K562 (cell line): ENCODE data around the gene SEPHS2. TPM values are rescaled to one million over a fixed set of nuclear protein-coding genes. Genes with fewer than 3 reads are reported as not detected.

Experiments
- BCL6 ChIP-seq: fragments of 250-450 bp; sonication (Bioruptor Pico); IDR thresholded peaks from 2 replicates; pipeline ENCODE4 v1.4.0; 2020
- BRF1 ChIP-seq: IDR thresholded peaks from 3 replicates; pipeline ENCODE4 v1.6.1; 2011; ENCODE audit warnings: borderline replicate concordance, mild to moderate bottlenecking; ENCODE audit not compliant: insufficient read length; ENCODE audit errors: extremely low read depth
- CCNT2 ChIP-seq: IDR thresholded peaks from 2 replicates; pipeline ENCODE4 v1.6.1; 2011; ENCODE audit warnings: borderline replicate concordance, low read depth, mild to moderate bottlenecking, moderate library complexity, mixed read lengths, low read length; ENCODE audit not compliant: insufficient read length; ENCODE audit errors: extremely low read depth
- E2F6 ChIP-seq, 2 experiments: IDR thresholded peaks; 2 replicates each; pipeline ENCODE4 v1.6.1; 2011; ENCODE audit warnings: borderline replicate concordance in 1 of 2, control low read depth in 1 of 2, low read depth in 1 of 2, low read length in 1 of 2, mild to moderate bottlenecking in 1 of 2, mixed read lengths in 1 of 2, moderate library complexity in 1 of 2; ENCODE audit not compliant: insufficient read depth in 1 of 2, insufficient read length in 1 of 2, poor library complexity in 1 of 2, severe bottlenecking in 1 of 2; ENCODE audit errors: extremely low read depth in 1 of 2
- FIP1L1 ChIP-seq: fragments of 200-400 bp; formaldehyde crosslinking; IDR thresholded peaks from 2 replicates; pipeline ENCODE4 v1.6.1; 2018; ENCODE audit warnings: mild to moderate bottlenecking, low read depth, low read length; ENCODE audit not compliant: poor library complexity, severe bottlenecking
- KAT7 ChIP-seq: sonication (generic); formaldehyde crosslinking; IDR thresholded peaks from 2 replicates; pipeline ENCODE4 v1.8.0; 2022; ENCODE audit warnings: missing genetic modification reagents, mild to moderate bottlenecking, borderline replicate concordance
- MBD1 ChIP-seq: fragments of 250-450 bp; sonication (Bioruptor Pico); IDR thresholded peaks from 2 replicates; pipeline ENCODE4 v1.8.0; 2022; ENCODE audit warnings: inconsistent platforms
- MEF2D ChIP-seq: conservative IDR thresholded peaks from 2 replicates; pipeline ENCODE4 v1.6.1; 2016; ENCODE audit warnings: low read depth, missing genetic modification characterization, missing compliant biosample characterization
- MTA3 ChIP-seq: fragments of 450-650 bp; formaldehyde crosslinking; IDR thresholded peaks from 2 replicates; pipeline ENCODE4 v1.6.1; 2017; ENCODE audit warnings: mild to moderate bottlenecking, borderline replicate concordance
- PREB ChIP-seq: sonication (generic); formaldehyde crosslinking; IDR thresholded peaks from 2 replicates; pipeline ENCODE4 v1.8.1; 2023; ENCODE audit warnings: mild to moderate bottlenecking, missing genetic modification reagents
- RBM34 ChIP-seq: fragments of 200-400 bp; formaldehyde crosslinking; IDR thresholded peaks from 2 replicates; pipeline ENCODE4 v1.6.1; 2018; ENCODE audit warnings: low read length, borderline replicate concordance; ENCODE audit not compliant: insufficient read depth
- RFX1 ChIP-seq: fragments of 450-650 bp; IDR thresholded peaks from 2 replicates; pipeline ENCODE4 v1.6.1; 2016; ENCODE audit warnings: mild to moderate bottlenecking, moderate library complexity
- RUNX1 ChIP-seq: sonication (generic); IDR thresholded peaks from 2 replicates; pipeline ENCODE4 v1.6.1; 2016; ENCODE audit warnings: antibody characterized with exemption, low read depth
- SAFB ChIP-seq: fragments of 200-400 bp; formaldehyde crosslinking; IDR thresholded peaks from 2 replicates; pipeline ENCODE4 v1.6.1; 2017; ENCODE audit warnings: low read depth, low read length, borderline replicate concordance
- SP1 ChIP-seq: sonication (generic); formaldehyde crosslinking; IDR thresholded peaks from 2 replicates; pipeline ENCODE4 v1.8.1; 2022; ENCODE audit warnings: mild to moderate bottlenecking, missing genetic modification reagents
- U2AF1 ChIP-seq: fragments of 200-400 bp; formaldehyde crosslinking; optimal IDR thresholded peaks from 2 replicates; pipeline ENCODE3; 2017; ENCODE audit warnings: mild to moderate bottlenecking, low read depth, low read length, moderate library complexity
- YY1 ChIP-seq, 3 experiments: IDR thresholded peaks; 2 replicates each; pipeline ENCODE4 v1.6.1; 2011; ENCODE audit warnings: low read length in 2 of 3, mild to moderate bottlenecking in 2 of 3, moderate library complexity in 2 of 3, borderline replicate concordance in 1 of 3, control low read depth in 1 of 3, low read depth in 1 of 3; ENCODE audit not compliant: insufficient read depth in 3 of 3, insufficient replicate concordance in 2 of 3, control insufficient read depth in 1 of 3, insufficient read length in 1 of 3; ENCODE audit errors: extremely low read depth in 1 of 3
- ZNF212 ChIP-seq: fragments of 450-650 bp; formaldehyde crosslinking; IDR thresholded peaks from 2 replicates; pipeline ENCODE4 v1.4.0; 2020; ENCODE audit warnings: mild to moderate bottlenecking
- ZNF431 ChIP-seq: sonication (generic); formaldehyde crosslinking; IDR thresholded peaks from 2 replicates; pipeline ENCODE4 v1.8.0; 2022; ENCODE audit warnings: mild to moderate bottlenecking, missing genetic modification reagents
- ZNF584 ChIP-seq: fragments of 200-800 bp; sonication (Bioruptor generic); IDR thresholded peaks from 2 replicates; pipeline ENCODE4 v1.6.1; 2016; ENCODE audit warnings: low read depth, mild to moderate bottlenecking, missing genetic modification characterization, missing compliant biosample characterization
- polyA plus RNA-seq, 8 experiments: library from polyadenylated mRNA; depleted of rRNA in 4 of 8; stranded (reverse) in 5 of 8; unstranded in 3 of 8; fragments of >200 nt; fragmentation: Nextera tagmentation in 2 of 8; fragmentation: Illumina TruSeq in 1 of 8; extraction: Ambion mirVana in 2 of 8; extraction: Trizol in 1 of 8; gene quantifications; 2 replicates each; pipeline versions ENCODE4 v1.2.1 to v1.2.3, GENCODE V29; 2011 to 2014; ENCODE audit warnings: inconsistent platforms in 1 of 8, missing spikeins in 1 of 8
- total RNA-seq, 7 experiments: library from RNA; depleted of rRNA in 6 of 7; stranded (reverse); fragments of >200 nt in 6 of 7; fragmentation: Illumina TruSeq in 2 of 7; extraction: Trizol in 2 of 7; gene quantifications; 2 replicates each; pipeline versions ENCODE4 v1.2.1 to v1.2.3, GENCODE V29; 2011 to 2021; ENCODE audit warnings: low replicate concordance in 1 of 7

SEPHS2 gene
- total and polyA plus RNA-seq, 9 of the 15 experiments (the other 6 are each of a cell fraction or from before 2014, with no cell fraction given) = 20.9 to 90.6 (median 43.4) TPM

- TF ChIP-seq BRF1 = no peak
- TF ChIP-seq ZNF431 (CRISPR knock-in tag) = 0 out of 2 replicates have a peak, but pooled peaks have one; percentile 38
- TF ChIP-seq ZNF584 = no peak
- no peak for TF ChIP-seq FIP1L1
- TF ChIP-seq MBD1 = no peak
- TF ChIP-seq PREB (CRISPR knock-in tag) = peak; percentile 69
- no peak for TF ChIP-seq SP1 (CRISPR knock-in tag)
- 0 out of 2 replicates have a peak, but pooled peaks have one; percentile 5 for TF ChIP-seq RUNX1
- TF ChIP-seq CCNT2 = no peak
- no peak for TF ChIP-seq U2AF1
- TF ChIP-seq KAT7 (CRISPR knock-in tag) = 0 out of 2 replicates have a peak, but pooled peaks have one; percentile 41
- TF ChIP-seq ZNF212 (CRISPR knock-in tag) = no peak
- TF ChIP-seq RFX1 = no peak
- no peak for TF ChIP-seq RBM34
- TF ChIP-seq MTA3 = peak; percentile 75
- no peak for TF ChIP-seq BCL6
- TF ChIP-seq E2F6 (IDR thresholded peaks at IDR 0.05; ENCODE audit: borderline replicate concordance in 1 of 2, extremely low read depth in 1 of 2, insufficient read depth in 1 of 2, insufficient read length in 1 of 2, low read depth in 1 of 2, low read length in 1 of 2, poor library complexity in 1 of 2, severe bottlenecking in 1 of 2) = peak; percentile 23 to 54
- TF ChIP-seq SAFB = no peak
- peak; percentile 71 to 94 (median 76) for TF ChIP-seq YY1 (IDR thresholded peaks at IDR 0.05; ENCODE audit: borderline replicate concordance in 1 of 3, control insufficient read depth in 1 of 3, extremely low read depth in 1 of 3, insufficient read depth in 3 of 3, insufficient read length in 1 of 3, insufficient replicate concordance in 2 of 3, low read depth in 1 of 3, low read length in 2 of 3)
- TF ChIP-seq MEF2D = 0 out of 2 replicates have a peak, but pooled peaks have one; percentile 20
Observed at GRCh38 chr16:30444231-30445148, 1.2 kb downstream of the SEPHS2 start (continued).
